Calu3 (cell line): ENCODE results near the gene CAMSAP3. TPM values are rescaled to one million over a fixed set of nuclear protein-coding genes. Genes with fewer than 3 reads are reported as not detected.
"Not testable (repeated sequence)": the region's sequence is repeated elsewhere in the genome, so short reads cannot be mapped to it uniquely, and the experiment has no call there.

Experiments
- BruUV-seq: library from RNA; stranded (reverse); fragments of 400-500 nt; replicated peaks from 2 replicates; lab custom pipeline; 2021; lab: Mats Ljungman, UMichigan
- CTCF ChIA-PET: fragments of 300-600 bp; sonication (Branson Sonifier 250); formaldehyde crosslinking; loops from one replicate; lab custom pipeline; 2022; ENCODE audit warnings: antibody characterized with exemption; lab: Charles Lee
- DNase-seq: peaks from one replicate; pipeline ENCODE4 v3.0.0; 2022
- H3K27ac Mint-ChIP-seq: one replicate; pipeline ENCODE4 v1.8.0; 2022; ENCODE audit warnings: mixed read lengths; ENCODE audit not compliant: unreplicated experiment
- H3K27me3 Mint-ChIP-seq: one replicate; pipeline ENCODE4 v1.8.0; 2022; ENCODE audit warnings: mixed read lengths; ENCODE audit not compliant: unreplicated experiment
- H3K36me3 Mint-ChIP-seq: one replicate; pipeline ENCODE4 v1.8.0; 2022; ENCODE audit warnings: mild to moderate bottlenecking, moderate library complexity, mixed read lengths; ENCODE audit not compliant: insufficient read depth, unreplicated experiment
- H3K4me1 Mint-ChIP-seq: one replicate; pipeline ENCODE4 v1.8.0; 2022; ENCODE audit warnings: mild to moderate bottlenecking, low read depth, mixed read lengths; ENCODE audit not compliant: unreplicated experiment
- H3K4me3 Mint-ChIP-seq: one replicate; pipeline ENCODE4 v1.8.0; 2022; ENCODE audit warnings: mild to moderate bottlenecking, low read depth, moderate library complexity, mixed read lengths; ENCODE audit not compliant: unreplicated experiment
- H3K9me3 Mint-ChIP-seq: one replicate; pipeline ENCODE4 v1.8.0; 2022; ENCODE audit warnings: low read depth, mixed read lengths; ENCODE audit not compliant: unreplicated experiment
- intact Hi-C: fragments of 100-400 bp; cut with micrococcal nuclease; formaldehyde crosslinking; loops from one replicate; pipeline ENCODE4 v1.10.0; 2022; ENCODE audit not compliant: unreplicated experiment
- total RNA-seq: library from RNA; stranded (reverse); gene quantifications from 2 replicates; pipeline ENCODE4 v1.2.3, GENCODE V29; 2022
- TF ChIP-seq, protein P1 (sequence below): fragments of 200-600 bp; IDR thresholded peaks from one replicate; pipeline ENCODE4 v1.8.0; 2022; ENCODE audit warnings: antibody characterized with exemption; ENCODE audit not compliant: unreplicated experiment

Gene CAMSAP3
- total RNA-seq, 1 experiment from 2014 or later, result 26.0 TPM

DNA sequence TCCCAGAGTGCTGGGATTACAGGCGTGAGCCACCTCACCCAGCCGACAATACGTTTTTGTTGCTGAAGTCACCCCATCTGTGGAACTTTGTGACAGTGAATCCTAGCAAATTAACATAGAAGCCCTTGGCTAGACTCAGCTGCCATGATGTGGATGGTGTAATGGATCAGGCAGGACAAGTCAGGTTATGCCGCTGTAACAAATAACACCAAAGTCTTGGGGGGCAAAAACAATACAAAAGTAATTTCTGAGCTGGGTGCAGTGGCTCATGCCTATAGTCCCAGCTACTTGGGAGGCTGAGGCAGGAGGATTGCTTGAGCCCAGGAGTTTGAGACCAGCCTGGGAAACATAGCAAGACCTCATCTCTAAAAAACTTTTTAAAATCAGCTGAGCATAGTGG, 30.8 kb upstream of the CAMSAP3 start:
- TF ChIP-seq, protein P1, sequence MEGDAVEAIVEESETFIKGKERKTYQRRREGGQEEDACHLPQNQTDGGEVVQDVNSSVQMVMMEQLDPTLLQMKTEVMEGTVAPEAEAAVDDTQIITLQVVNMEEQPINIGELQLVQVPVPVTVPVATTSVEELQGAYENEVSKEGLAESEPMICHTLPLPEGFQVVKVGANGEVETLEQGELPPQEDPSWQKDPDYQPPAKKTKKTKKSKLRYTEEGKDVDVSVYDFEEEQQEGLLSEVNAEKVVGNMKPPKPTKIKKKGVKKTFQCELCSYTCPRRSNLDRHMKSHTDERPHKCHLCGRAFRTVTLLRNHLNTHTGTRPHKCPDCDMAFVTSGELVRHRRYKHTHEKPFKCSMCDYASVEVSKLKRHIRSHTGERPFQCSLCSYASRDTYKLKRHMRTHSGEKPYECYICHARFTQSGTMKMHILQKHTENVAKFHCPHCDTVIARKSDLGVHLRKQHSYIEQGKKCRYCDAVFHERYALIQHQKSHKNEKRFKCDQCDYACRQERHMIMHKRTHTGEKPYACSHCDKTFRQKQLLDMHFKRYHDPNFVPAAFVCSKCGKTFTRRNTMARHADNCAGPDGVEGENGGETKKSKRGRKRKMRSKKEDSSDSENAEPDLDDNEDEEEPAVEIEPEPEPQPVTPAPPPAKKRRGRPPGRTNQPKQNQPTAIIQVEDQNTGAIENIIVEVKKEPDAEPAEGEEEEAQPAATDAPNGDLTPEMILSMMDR, result no peak
- no peaks in the 10 kb centered on the region for H3K9me3 Mint-ChIP-seq
- no peak overlapping the region for H3K27ac Mint-ChIP-seq
- CTCF ChIA-PET, result interaction anchor here (0.6 kb wide), 1 partner anchor 65 kb away, joined by 7 read pairs; the partner anchor contains the start of genes PET100 and XAB2
- intact Hi-C loops, result no loop called here
- H3K4me1 Mint-ChIP-seq, result no peaks in the 10 kb centered on the region
- H3K27me3 Mint-ChIP-seq, result no peaks in the 10 kb centered on the region
- H3K36me3 Mint-ChIP-seq, result peaks cover 5% of the 10 kb centered on the region
- DNase-seq, result no peak
- BruUV-seq, result no TSS peak
- no peak overlapping the region for H3K4me3 Mint-ChIP-seq

DNA sequence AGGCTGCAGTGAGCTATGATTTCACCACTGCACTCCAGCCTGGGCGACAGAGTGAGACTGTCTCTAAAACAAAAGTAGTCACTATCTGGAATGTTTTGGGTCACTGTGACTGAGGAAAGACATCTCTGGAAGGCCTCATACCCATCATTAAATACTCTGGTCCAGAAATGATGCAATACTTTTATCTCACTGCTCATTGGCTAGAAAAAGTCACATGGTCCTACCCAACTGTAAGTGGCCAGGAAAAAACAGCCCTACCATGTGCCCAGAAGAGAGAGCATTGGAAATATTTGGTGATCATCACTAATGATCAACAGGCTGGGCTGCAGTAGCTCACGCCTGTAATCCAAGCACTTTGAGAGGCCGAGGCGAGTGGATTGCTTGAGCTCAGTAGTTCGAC, 30.3 kb upstream of the CAMSAP3 start:
- TF ChIP-seq, protein P1, result no peak
- Mint-ChIP-seq H3K4me1 (no peaks in the 10 kb centered on the region), H3K4me3 (no peak overlapping the region), H3K36me3 (peaks cover 5% of the 10 kb centered on the region), H3K27me3 (no peaks in the 10 kb centered on the region), H3K9me3 (no peaks in the 10 kb centered on the region), H3K27ac (no peak overlapping the region)
- CTCF ChIA-PET, result interaction anchor here (0.6 kb wide), 1 partner anchor 64 kb away, joined by 7 read pairs; the partner anchor contains the start of genes PET100 and XAB2
- intact Hi-C loops, result no loop called here
- no peak for DNase-seq
- BruUV-seq, result no TSS peak

DNA sequence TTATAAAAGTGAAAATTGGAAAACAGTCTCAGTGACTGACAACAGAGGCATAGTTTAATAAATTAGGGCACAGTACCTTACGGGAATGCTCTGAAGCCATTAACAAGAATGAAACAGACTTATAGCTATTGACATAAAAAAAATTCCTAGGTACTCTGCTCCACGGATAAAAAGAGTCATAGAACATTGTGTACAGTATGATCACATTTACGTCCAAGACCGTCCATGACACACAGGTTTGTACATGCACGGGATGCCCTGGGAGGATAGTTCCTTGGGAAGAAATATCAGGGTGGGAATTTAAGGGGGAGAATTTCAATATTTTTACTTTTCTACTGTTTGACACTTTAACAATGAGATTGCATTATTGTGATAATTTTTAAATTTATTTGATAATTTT, 24.9 kb upstream of the CAMSAP3 start:
- H3K4me1 Mint-ChIP-seq, result no peaks in the 10 kb centered on the region
- BruUV-seq, result no TSS peak
- H3K4me3 Mint-ChIP-seq, result no peak overlapping the region
- no peaks in the 10 kb centered on the region for H3K36me3 Mint-ChIP-seq
- TF ChIP-seq, protein P1, result no peak
- H3K27ac Mint-ChIP-seq, result no peak overlapping the region
- H3K9me3 Mint-ChIP-seq, result no peaks in the 10 kb centered on the region
- H3K27me3 Mint-ChIP-seq, result no peaks in the 10 kb centered on the region
- CTCF ChIA-PET, result interaction anchor here (0.7 kb wide), 1 partner anchor 81 kb away, joined by 3 read pairs; no protein-coding TSS in a partner anchor
- intact Hi-C loops, result no loop called here
- DNase-seq, result no peak

DNA sequence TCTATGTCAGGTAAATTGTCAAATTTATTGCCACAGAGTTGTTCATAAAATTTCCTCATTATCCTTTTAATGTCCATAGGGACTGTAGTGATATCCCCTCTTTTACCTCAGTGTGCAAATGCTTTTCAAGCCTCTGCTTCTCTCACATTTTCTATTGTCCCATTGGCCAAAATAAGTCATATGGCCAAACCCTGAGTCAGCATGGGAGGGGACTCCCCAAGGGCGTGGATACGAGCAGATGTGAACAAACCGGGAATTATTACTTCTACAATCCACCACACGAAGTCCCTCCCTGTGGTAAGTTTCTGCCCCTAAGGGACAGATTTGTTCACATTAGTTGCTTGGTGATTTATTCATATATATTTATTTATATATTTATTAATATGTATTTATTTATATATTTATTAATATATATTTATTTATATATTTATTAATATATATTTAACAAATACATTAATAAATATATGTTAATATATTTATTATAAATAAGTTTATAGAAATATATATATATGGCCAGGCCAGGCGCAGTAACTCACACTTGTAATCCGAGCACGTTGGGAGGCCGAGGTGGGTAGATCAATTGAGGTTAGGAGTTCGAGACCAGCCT, 20.1 kb upstream of the CAMSAP3 start:
- CTCF ChIA-PET, result no interaction called here
- H3K9me3 Mint-ChIP-seq, result no peaks in the 10 kb centered on the region
- TF ChIP-seq, protein P1, result no peak
- no peak for DNase-seq
- H3K36me3 Mint-ChIP-seq, result no peaks in the 10 kb centered on the region
- intact Hi-C loops, result no loop called here
- H3K27ac Mint-ChIP-seq, result no peak overlapping the region
- peaks cover 27% of the 10 kb centered on the region for H3K27me3 Mint-ChIP-seq
- H3K4me1 Mint-ChIP-seq, result no peaks in the 10 kb centered on the region
- no peak overlapping the region for H3K4me3 Mint-ChIP-seq
- BruUV-seq, result no TSS peak

DNA sequence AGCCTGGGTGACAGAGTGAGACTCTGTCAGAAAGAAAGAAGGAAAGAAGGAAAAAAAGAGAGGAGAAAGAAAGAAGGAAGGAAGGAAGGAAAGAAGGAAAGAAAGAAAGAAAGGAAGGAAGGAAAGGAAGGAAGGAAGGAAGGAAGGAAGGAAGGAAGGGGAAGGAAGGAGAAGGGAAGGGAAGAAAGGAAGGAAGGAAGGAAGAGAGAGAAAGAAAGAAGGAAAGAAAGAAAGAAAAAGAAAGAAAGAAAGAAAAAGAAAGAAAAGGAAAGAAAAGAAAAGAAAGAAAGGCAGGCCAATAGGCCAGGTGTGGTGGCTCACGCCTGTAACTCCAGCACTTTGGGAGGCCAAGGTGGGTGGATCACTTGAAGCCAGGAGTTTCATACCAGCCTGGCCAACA, 18.2 kb upstream of the CAMSAP3 start:
- H3K27me3 Mint-ChIP-seq, result peaks cover 27% of the 10 kb centered on the region
- H3K4me3 Mint-ChIP-seq, DNase-seq, H3K4me1 Mint-ChIP-seq, H3K27ac Mint-ChIP-seq, H3K36me3 Mint-ChIP-seq, CTCF ChIA-PET, BruUV-seq, H3K9me3 Mint-ChIP-seq, intact Hi-C loops: not testable (repeated sequence)
